Upper lobe of left lung (tissue), 6 donors: Measurements from ENCODE around the gene EBF3. TPM values are rescaled to one million over a fixed set of nuclear protein-coding genes. Genes with fewer than 3 reads are reported as not detected.

Experiments
- ATAC-seq, 2 donors: fragments of 200-7000 bp; cut with Tn5 transposase; one replicate each; pipeline ENCODE4 v1.9.1; 2022; ENCODE audit warnings: mild to moderate bottlenecking in 2 of 2, moderate library complexity in 2 of 2; ENCODE audit not compliant: low FRiP score in 2 of 2
- DNase-seq, 2 donors: peaks; one replicate each; pipeline ENCODE4 v3.0.0-alpha.2; 2019 to 2020
- H3K27ac ChIP-seq, 4 donors: fragments of 200-600 bp; sonication (generic); one replicate each; pipeline ENCODE4 v1.5.1; 2016 to 2019
- H3K27me3 ChIP-seq, 4 donors: fragments of 200-600 bp; sonication (generic); one replicate each; pipeline ENCODE4 v1.5.1; 2017 to 2019
- H3K36me3 ChIP-seq, 4 donors: fragments of 200-600 bp; sonication (generic); one replicate each; pipeline ENCODE4 v1.5.1; 2016 to 2019
- H3K4me1 ChIP-seq, 4 donors: fragments of 200-600 bp; sonication (generic); one replicate each; pipeline ENCODE4 v1.5.1; 2018 to 2019
- H3K4me3 ChIP-seq, 4 donors: fragments of 200-600 bp; sonication (generic); one replicate each; pipeline ENCODE4 v1.5.1; 2017 to 2019; ENCODE audit warnings: mild to moderate bottlenecking in 2 of 4, moderate library complexity in 1 of 4
- H3K9me3 ChIP-seq, 4 donors: fragments of 200-600 bp; sonication (generic); one replicate each; pipeline ENCODE4 v1.5.1; 2018 to 2019
- EP300 ChIP-seq, 4 donors: sonication (generic); formaldehyde crosslinking; IDR thresholded peaks; one replicate each; pipeline ENCODE4 v1.5.1; 2017; ENCODE audit warnings: antibody characterized with exemption in 4 of 4, control low read depth in 2 of 4
- POLR2A ChIP-seq, 4 donors: fragments of 450-650 bp; IDR thresholded peaks; one replicate each; pipeline ENCODE4 v1.5.1; 2016 to 2017; ENCODE audit warnings: antibody characterized with exemption in 4 of 4, mild to moderate bottlenecking in 2 of 4
- POLR2AphosphoS5 ChIP-seq, 2 donors: sonication (generic); formaldehyde crosslinking; IDR thresholded peaks; one replicate each; pipeline ENCODE4 v1.5.1; 2017; ENCODE audit warnings: antibody characterized with exemption in 2 of 2
- WGBS, 2 donors: methylation state at CpG; one replicate each; pipeline ENCODE4 v1.1.5; 2017 to 2018; 5-methylcytosine and 5-hydroxymethylcytosine counted together
- total RNA-seq, 6 donors: library from RNA; depleted of rRNA in 4 of 6; stranded (reverse); fragments of >200 nt in 4 of 6; gene quantifications; one replicate each; pipeline versions ENCODE4 v1.1.0 to v1.2.1, GENCODE V29; 2016 to 2021
- TF ChIP-seq, protein P1 (sequence below), 6 experiments: fragments of 450-650 bp in 4 of 6; fragments of 200-600 bp in 2 of 6; sonication (generic) in 2 of 6; IDR thresholded peaks; one replicate each; pipeline ENCODE4 v1.5.1; 2016 to 2019; ENCODE audit warnings: antibody characterized with exemption in 6 of 6
- donor health status: DM: no; HTN: no; CAD: no; lungs with moderate emphysema.
- donor health status: DM: no; HTN: yes; CAD: no; lungs with severe emphysema.

The EBF3 gene
- total RNA-seq, 6 donors from 2014 or later, result 0.06 to 0.51 TPM; not detected in 4

DNA sequence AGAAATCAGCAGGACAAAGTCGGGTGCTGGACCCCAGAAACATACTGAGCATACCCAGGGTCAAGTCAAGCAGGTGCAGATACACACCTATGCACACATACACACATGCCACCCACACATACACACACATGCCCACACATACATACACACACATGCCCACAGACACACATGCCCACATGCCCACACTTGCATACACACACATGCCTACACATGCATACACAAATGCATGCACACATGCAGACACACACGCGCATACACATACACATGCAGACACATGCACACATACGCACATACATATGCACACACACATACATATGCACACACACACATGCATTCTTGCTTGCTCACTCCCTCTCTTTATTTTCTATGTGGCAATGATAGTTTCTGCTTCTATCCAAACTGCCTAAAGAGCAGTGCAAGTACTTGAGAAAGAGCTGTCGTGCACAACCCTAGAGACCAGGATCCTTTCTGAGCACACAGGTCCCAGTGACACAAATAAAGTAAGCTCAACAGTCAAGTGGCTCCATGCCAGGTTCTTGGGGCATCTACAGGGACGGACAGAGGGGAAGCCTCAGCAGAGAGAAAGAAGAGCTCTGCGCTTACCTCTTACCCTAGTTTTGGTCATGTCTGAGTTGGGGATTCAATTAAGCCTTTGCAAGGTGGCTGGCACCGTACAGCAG is 83.7 kb downstream of the EBF3 start:
- Histone ChIP-seq H3K4me3 (no peak overlapping the region), H3K4me1 (no peaks in the 10 kb centered on the region), H3K9me3 (no peaks in the 10 kb centered on the region), H3K27ac (no peak overlapping the region), H3K27me3 (no peaks in the 10 kb centered on the region), H3K36me3 (no peaks in the 10 kb centered on the region)
- DNase-seq (no peak), ATAC-seq (no peak)
- 74 to 80% methylated on average over 8 of the region's 8 CpGs for WGBS, 2 donors
- TF ChIP-seq POLR2AphosphoS5 (IDR thresholded peaks at IDR 0.05) (no peak), POLR2A (IDR thresholded peaks at IDR 0.05) (no peak), EP300 (IDR thresholded peaks at IDR 0.05) (no peak)
- TF ChIP-seq, protein P1, sequence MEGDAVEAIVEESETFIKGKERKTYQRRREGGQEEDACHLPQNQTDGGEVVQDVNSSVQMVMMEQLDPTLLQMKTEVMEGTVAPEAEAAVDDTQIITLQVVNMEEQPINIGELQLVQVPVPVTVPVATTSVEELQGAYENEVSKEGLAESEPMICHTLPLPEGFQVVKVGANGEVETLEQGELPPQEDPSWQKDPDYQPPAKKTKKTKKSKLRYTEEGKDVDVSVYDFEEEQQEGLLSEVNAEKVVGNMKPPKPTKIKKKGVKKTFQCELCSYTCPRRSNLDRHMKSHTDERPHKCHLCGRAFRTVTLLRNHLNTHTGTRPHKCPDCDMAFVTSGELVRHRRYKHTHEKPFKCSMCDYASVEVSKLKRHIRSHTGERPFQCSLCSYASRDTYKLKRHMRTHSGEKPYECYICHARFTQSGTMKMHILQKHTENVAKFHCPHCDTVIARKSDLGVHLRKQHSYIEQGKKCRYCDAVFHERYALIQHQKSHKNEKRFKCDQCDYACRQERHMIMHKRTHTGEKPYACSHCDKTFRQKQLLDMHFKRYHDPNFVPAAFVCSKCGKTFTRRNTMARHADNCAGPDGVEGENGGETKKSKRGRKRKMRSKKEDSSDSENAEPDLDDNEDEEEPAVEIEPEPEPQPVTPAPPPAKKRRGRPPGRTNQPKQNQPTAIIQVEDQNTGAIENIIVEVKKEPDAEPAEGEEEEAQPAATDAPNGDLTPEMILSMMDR (IDR thresholded peaks at IDR 0.05), result no peak

DNA sequence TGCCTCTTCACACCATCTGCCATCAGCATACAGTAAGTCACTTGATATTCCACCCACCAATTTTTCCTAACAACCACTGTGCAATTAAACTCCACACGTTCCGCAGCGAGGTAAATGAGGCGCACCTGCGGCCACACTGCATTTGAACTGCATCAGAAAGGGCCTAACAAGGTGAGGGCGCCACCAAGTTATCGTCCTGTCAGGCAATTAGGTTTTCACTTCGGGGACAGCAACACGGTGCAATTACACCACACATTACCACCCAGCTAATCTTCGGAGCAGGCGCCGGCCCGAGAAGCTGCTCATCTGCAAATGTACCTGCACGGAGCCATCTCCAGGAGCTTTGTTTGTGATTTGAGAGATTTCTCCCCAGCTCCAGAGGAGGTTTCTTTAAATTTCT is 84.4 kb downstream of the EBF3 start:
- no peak overlapping the region for H3K4me3 ChIP-seq
- no peaks in the 10 kb centered on the region for H3K9me3 ChIP-seq
- ATAC-seq (no peak), DNase-seq (no peak)
- H3K27ac ChIP-seq, result no peak overlapping the region
- H3K27me3 ChIP-seq, result no peaks in the 10 kb centered on the region
- H3K36me3 ChIP-seq, result no peaks in the 10 kb centered on the region
- no peaks in the 10 kb centered on the region for H3K4me1 ChIP-seq
- WGBS, 2 donors, result 89 to 91% methylated on average over 14 of the region's 14 CpGs
- TF ChIP-seq POLR2AphosphoS5 (IDR thresholded peaks at IDR 0.05) (no peak), EP300 (IDR thresholded peaks at IDR 0.05) (no peak), POLR2A (IDR thresholded peaks at IDR 0.05) (no peak)
- TF ChIP-seq, protein P1 (IDR thresholded peaks at IDR 0.05), result no peak

DNA sequence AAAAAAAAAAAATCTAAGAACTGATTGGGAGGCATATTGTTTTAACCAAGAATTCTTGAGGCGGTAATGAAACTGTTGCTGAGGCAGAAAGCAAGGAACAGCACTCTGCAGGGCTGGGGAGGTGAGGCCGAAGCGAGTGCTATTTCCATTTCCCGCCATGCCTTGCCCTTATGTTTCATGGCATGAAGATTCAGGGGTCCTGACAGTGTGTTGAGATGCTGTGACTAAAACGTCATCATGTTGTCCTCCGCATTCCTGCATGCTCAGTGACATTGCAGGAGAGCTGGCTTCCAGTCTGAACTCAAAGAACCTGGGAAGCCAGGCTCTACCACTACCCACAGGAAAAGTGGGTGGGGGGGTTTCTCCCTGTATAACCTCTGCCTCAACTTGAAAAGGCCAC is 85.2 kb downstream of the EBF3 start:
- no peaks in the 10 kb centered on the region for H3K4me1 ChIP-seq
- H3K4me3 ChIP-seq, result no peak overlapping the region
- H3K27ac ChIP-seq, result no peak overlapping the region
- no peak for TF ChIP-seq POLR2A (IDR thresholded peaks at IDR 0.05)
- no peak for TF ChIP-seq POLR2AphosphoS5 (IDR thresholded peaks at IDR 0.05)
- TF ChIP-seq EP300 (IDR thresholded peaks at IDR 0.05), result no peak
- TF ChIP-seq, protein P1 (IDR thresholded peaks at IDR 0.05), result no peak
- no peaks in the 10 kb centered on the region for H3K27me3 ChIP-seq
- DNase-seq, result no peak
- WGBS, 2 donors, result 84 to 89% methylated on average over 6 of the region's 6 CpGs
- no peaks in the 10 kb centered on the region for H3K36me3 ChIP-seq
- ATAC-seq, result no peak
- H3K9me3 ChIP-seq, result no peaks in the 10 kb centered on the region

DNA sequence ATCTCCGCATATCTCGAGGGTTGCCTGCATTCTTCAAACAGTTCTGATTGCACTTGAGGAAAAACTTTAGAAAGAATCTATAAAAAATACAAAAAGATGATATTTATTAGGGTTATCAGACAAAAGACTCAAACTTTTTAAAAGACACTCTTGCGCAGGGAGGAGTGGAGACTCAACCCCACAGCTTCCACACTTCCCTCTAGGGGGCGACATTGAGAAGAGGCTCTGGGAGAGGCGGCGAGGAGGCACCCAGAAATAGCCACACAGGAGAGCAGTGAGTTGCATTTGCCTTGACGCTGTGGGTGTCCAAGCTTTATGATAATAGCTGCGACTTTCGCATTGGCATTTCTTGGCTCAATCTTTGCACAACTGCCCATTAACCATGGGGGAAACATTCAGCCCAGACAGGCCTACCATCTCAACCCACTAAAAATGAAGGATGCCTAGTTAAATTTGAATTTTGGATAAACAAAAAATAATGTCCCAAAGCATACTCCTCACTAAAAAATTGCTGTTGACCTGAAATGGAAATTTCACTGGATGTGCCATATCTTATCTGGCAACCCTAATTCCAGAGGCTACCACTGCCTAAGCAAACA is 86.2 kb downstream of the EBF3 start:
- no peaks in the 10 kb centered on the region for H3K9me3 ChIP-seq
- no peak overlapping the region for H3K27ac ChIP-seq
- DNase-seq, result no peak
- no peak for TF ChIP-seq POLR2AphosphoS5 (IDR thresholded peaks at IDR 0.05)
- TF ChIP-seq, protein P1 (IDR thresholded peaks at IDR 0.05), result peak in 2 of 6 experiments; percentile 24
- H3K36me3 ChIP-seq, result no peaks in the 10 kb centered on the region
- no peak overlapping the region for H3K4me3 ChIP-seq
- no peak for ATAC-seq
- H3K4me1 ChIP-seq, result no peaks in the 10 kb centered on the region
- H3K27me3 ChIP-seq, result no peaks in the 10 kb centered on the region
- WGBS, 2 donors, result 67 to 72% methylated on average over 9 of the region's 9 CpGs

DNA sequence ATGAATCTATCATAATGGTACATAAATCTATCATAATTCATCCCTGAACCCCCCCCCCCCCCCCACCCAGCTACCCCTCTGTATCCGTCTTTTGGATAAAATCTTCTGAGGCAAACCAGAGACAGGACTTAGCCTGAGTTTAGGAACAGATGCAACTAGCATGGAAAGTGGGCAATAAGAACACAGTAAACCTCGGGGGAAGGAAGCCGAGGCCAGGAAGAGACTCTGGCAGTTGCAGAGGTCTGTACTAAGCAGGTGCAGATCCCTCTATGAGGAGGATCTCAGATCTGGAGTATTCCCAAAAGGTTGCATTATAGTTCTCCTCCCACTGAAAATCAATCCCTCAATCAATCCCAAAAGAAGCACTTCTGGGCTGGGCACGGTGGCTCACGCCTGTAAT is 87.2 kb downstream of the EBF3 start:
- H3K36me3 ChIP-seq, result no peaks in the 10 kb centered on the region
- TF ChIP-seq, protein P1 (IDR thresholded peaks at IDR 0.05), result no peak
- TF ChIP-seq POLR2A (IDR thresholded peaks at IDR 0.05), result no peak
- no peaks in the 10 kb centered on the region for H3K9me3 ChIP-seq
- H3K27me3 ChIP-seq, result no peaks in the 10 kb centered on the region
- 79 to 87% methylated on average over 5 of the region's 5 CpGs for WGBS, 2 donors
- ATAC-seq (no peak), DNase-seq (no peak)
- no peak overlapping the region for H3K27ac ChIP-seq
- H3K4me3 ChIP-seq, result no peak overlapping the region
- no peaks in the 10 kb centered on the region for H3K4me1 ChIP-seq
